PC-9 (cell line): ENCODE measurements around the gene SLC25A51. TPM values are rescaled to one million over a fixed set of nuclear protein-coding genes. Genes with fewer than 3 reads are reported as not detected.
A peak's percentile ranks its signal among the peaks of the same experiment; 100 is the strongest.

ENCODE experiments used
- BruUV-seq: library from RNA; stranded (reverse); fragments of 400-500 nt; replicated peaks from 2 replicates; lab custom pipeline; 2021; lab: Mats Ljungman, UMichigan
- CTCF ChIA-PET: fragments of 300-600 bp; sonication (Branson Sonifier 250); formaldehyde crosslinking; loops from one replicate; lab custom pipeline; 2022; ENCODE audit warnings: antibody characterized with exemption; lab: Charles Lee
- POLR2A ChIA-PET: fragments of 300-600 bp; sonication (Branson Sonifier 250); formaldehyde crosslinking; loops from one replicate; lab custom pipeline; 2022; ENCODE audit warnings: antibody characterized with exemption; ENCODE audit not compliant: unreplicated experiment; lab: Charles Lee
- DNase-seq, 2 experiments: peaks; one replicate each; pipeline versions ENCODE4 v3.0.0 to v3.0.0-alpha.2; 2015 to 2022; ENCODE audit warnings: mixed read lengths in 1 of 2
- H2AFZ ChIP-seq: fragments of 200-600 bp; sonication (generic); 2 replicates; pipeline ENCODE4 v1.8.1; 2017; ENCODE audit warnings: antibody characterized with exemption
- H3F3A ChIP-seq: fragments of 200-600 bp; sonication (generic); 2 replicates; pipeline ENCODE4 v1.8.1; 2017; ENCODE audit warnings: antibody characterized with exemption, mild to moderate bottlenecking, low read depth; ENCODE audit not compliant: insufficient read depth
- H3K27ac ChIP-seq: fragments of 200-600 bp; sonication (generic); 2 replicates; pipeline ENCODE4 v1.6.1; 2016; ENCODE audit warnings: mixed run types
- H3K27me3 ChIP-seq: fragments of 200-600 bp; sonication (generic); 2 replicates; pipeline ENCODE4 v1.6.1; 2016; ENCODE audit warnings: low read depth, mixed run types; ENCODE audit not compliant: insufficient read depth
- H3K36me3 ChIP-seq: fragments of 200-600 bp; sonication (generic); 2 replicates; pipeline ENCODE4 v1.6.1; 2016; ENCODE audit warnings: low read depth, mixed run types
- H3K4me1 ChIP-seq: fragments of 200-600 bp; sonication (generic); replicated peaks from 2 replicates; pipeline ENCODE4 v1.6.1; 2016; ENCODE audit warnings: mixed run types; ENCODE audit not compliant: insufficient read depth
- H3K4me2 ChIP-seq: fragments of 200-600 bp; sonication (generic); 2 replicates; pipeline ENCODE4 v1.6.1; 2017; ENCODE audit warnings: mixed run types
- H3K4me3 ChIP-seq: fragments of 200-600 bp; sonication (generic); 2 replicates; pipeline ENCODE4 v1.6.1; 2016; ENCODE audit warnings: mixed run types
- H3K79me2 ChIP-seq: fragments of 200-600 bp; sonication (generic); 2 replicates; pipeline ENCODE4 v1.6.1; 2017; ENCODE audit warnings: low read depth, mixed run types
- H3K9me2 ChIP-seq: fragments of 200-600 bp; sonication (generic); 2 replicates; pipeline ENCODE4 v1.8.1; 2017; ENCODE audit warnings: mild to moderate bottlenecking; ENCODE audit not compliant: insufficient read depth
- H3K9me3 ChIP-seq: fragments of 200-600 bp; sonication (generic); 2 replicates; pipeline ENCODE4 v1.8.1; 2016; ENCODE audit warnings: low read depth; ENCODE audit not compliant: insufficient read depth
- H4K20me1 ChIP-seq: fragments of 200-600 bp; sonication (generic); 2 replicates; pipeline ENCODE4 v1.8.1; 2017; ENCODE audit not compliant: insufficient read depth
- EZH2 ChIP-seq: fragments of 200-600 bp; sonication (generic); IDR thresholded peaks from 2 replicates; pipeline ENCODE4 v1.8.0; 2017; ENCODE audit warnings: antibody characterized with exemption, low read depth
- intact Hi-C: fragments of 100-400 bp; cut with micrococcal nuclease; formaldehyde crosslinking; loops from one replicate; pipeline ENCODE4 v1.10.0; 2022; ENCODE audit not compliant: unreplicated experiment
- total RNA-seq: library from RNA; stranded (reverse); gene quantifications from 2 replicates; pipeline ENCODE4 v1.2.3, GENCODE V29; 2021
- TF ChIP-seq, protein P1 (sequence below): fragments of 200-600 bp; sonication (generic); conservative IDR thresholded peaks from 2 replicates; pipeline ENCODE4 v1.6.1; 2017; ENCODE audit warnings: mixed run types, antibody characterized with exemption, mild to moderate bottlenecking, moderate library complexity

SLC25A51 gene
- total RNA-seq, 1 experiment from 2014 or later: 14.9 TPM

DNA sequence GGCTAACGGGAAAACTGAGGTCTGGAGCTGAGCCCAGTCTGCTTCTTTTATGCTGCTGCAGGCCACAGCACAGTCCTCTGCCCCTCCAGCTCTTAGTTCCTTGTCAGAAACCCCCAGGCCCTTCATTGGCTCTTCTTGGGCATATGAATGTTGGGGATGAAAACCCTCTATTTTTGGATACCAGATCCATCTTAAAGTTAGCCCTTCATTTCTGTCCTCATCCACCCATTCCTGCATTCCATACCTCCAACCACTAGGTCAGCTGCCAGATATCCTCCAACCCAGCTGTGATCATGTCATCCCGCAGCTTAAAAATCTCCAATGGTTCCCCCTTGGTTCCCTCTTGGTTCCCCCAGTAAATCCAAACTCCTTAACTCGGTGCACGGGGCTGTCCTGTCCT, 1.8 kb upstream of the SLC25A51 start:
- CTCF ChIA-PET: no interaction called here

DNA sequence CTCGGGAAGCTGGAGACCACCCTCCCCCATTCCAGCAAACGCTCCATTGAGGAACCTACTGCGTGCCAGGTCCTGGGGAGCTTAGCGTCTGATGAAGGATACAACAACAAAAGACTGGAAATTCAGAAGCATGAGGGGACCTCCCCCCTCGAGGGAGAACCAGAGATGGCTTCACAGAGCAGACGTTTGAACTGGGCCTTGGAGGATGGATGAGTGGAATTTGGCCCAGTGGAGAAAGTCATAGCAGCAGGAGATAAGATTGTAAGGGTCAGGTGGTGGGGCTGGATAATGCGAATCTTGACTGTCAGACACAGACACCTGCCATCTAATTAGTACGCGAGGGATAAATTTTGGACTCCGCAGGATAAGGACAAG, 1.2 kb upstream of the SLC25A51 start:
- intact Hi-C loops: loop anchor here (2.0 to 10.0 kb wide), 3 partner anchors 164 to 458 kb away; partner anchors contain the start of genes POLR1E and SHB
- ChIA-PET CTCF (no interaction called here), POLR2A (no interaction called here)
- H3K27ac ChIP-seq: no peak overlapping the region
- H4K20me1 ChIP-seq: no peaks in the 10 kb centered on the region; the same call in 1 of the 2 replicates
- no peaks in the 10 kb centered on the region for H3K9me3 ChIP-seq
- H3K36me3 ChIP-seq: no peaks in the 10 kb centered on the region
- H3K4me1 ChIP-seq: peaks cover 29% of the 10 kb centered on the region
- no peaks in the 10 kb centered on the region for H3K9me2 ChIP-seq
- H3F3A ChIP-seq: peaks cover 19% of the 10 kb centered on the region; the same call in 1 of the 2 replicates
- BruUV-seq: no TSS peak
- peak overlapping the region; percentile 95; the same call in 1 of the 2 replicates for H3K4me2 ChIP-seq
- no peak overlapping the region for H3K4me3 ChIP-seq
- TF ChIP-seq, protein P1, sequence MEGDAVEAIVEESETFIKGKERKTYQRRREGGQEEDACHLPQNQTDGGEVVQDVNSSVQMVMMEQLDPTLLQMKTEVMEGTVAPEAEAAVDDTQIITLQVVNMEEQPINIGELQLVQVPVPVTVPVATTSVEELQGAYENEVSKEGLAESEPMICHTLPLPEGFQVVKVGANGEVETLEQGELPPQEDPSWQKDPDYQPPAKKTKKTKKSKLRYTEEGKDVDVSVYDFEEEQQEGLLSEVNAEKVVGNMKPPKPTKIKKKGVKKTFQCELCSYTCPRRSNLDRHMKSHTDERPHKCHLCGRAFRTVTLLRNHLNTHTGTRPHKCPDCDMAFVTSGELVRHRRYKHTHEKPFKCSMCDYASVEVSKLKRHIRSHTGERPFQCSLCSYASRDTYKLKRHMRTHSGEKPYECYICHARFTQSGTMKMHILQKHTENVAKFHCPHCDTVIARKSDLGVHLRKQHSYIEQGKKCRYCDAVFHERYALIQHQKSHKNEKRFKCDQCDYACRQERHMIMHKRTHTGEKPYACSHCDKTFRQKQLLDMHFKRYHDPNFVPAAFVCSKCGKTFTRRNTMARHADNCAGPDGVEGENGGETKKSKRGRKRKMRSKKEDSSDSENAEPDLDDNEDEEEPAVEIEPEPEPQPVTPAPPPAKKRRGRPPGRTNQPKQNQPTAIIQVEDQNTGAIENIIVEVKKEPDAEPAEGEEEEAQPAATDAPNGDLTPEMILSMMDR: no peak
- TF ChIP-seq EZH2: no peak
- no peaks in the 10 kb centered on the region for H3K27me3 ChIP-seq
- no peak for DNase-seq
- no peak overlapping the region for H2AFZ ChIP-seq
- H3K79me2 ChIP-seq: peaks cover 22% of the 10 kb centered on the region; the same call in 1 of the 2 replicates

More for the DNA sequence above, 1.8 kb upstream of the SLC25A51 start:
- DNase-seq: no peak
- Histone ChIP-seq H3K27ac (no peak overlapping the region), H3K27me3 (no peaks in the 10 kb centered on the region), H3F3A (peaks cover 21% of the 10 kb centered on the region; the same call in 1 of the 2 replicates), H3K4me2 (no peak overlapping the region), H3K4me3 (no peak overlapping the region), H3K9me2 (no peaks in the 10 kb centered on the region), H2AFZ (no peak overlapping the region), H4K20me1 (no peaks in the 10 kb centered on the region; the same call in 1 of the 2 replicates), H3K36me3 (no peaks in the 10 kb centered on the region), H3K4me1 (peaks cover 29% of the 10 kb centered on the region), H3K9me3 (no peaks in the 10 kb centered on the region), H3K79me2 (peaks cover 22% of the 10 kb centered on the region; the same call in 1 of the 2 replicates)
- intact Hi-C loops: loop anchor here (2.0 to 10.0 kb wide), 3 partner anchors 163 to 457 kb away; partner anchors contain the start of genes POLR1E and SHB
- no TSS peak for BruUV-seq
- POLR2A ChIA-PET: no interaction called here
- no peak for TF ChIP-seq EZH2
- TF ChIP-seq, protein P1: no peak

DNA sequence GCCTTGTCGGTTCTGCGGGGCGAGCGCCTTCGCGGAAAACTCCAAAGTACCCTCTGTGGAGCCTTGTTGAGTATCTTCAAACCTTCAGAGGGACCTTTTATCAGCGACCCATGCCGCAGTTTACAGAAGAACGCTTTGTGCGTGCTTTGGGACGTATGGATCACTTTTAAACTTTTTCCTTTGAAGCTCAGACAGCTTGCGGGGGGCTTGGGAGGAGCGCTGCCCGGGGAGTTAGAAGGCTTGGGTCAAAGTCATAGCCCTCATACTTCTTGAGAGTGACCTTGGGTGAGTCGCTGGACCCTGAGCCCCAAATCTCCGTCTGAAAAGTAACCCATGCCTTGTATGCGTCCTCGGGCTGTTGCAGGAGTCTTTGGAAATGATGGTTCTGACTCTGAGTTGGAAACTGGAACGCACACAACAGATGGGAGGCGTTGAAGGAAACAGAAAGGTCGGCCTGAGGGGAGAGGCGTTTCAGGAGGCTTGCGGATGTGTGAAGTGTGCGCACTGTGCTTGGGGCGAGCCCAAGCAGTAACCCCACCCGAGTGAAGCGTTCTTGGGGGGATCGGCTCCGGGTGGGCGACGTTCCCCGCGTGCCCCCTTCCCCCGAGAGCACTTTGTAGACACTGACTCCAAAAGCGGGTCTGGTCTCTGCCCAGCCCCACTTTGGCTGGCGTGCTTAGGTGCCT, 661 bp upstream of the SLC25A51 start:
- Histone ChIP-seq H2AFZ (no peak overlapping the region), H3F3A (peaks cover 14% of the 10 kb centered on the region; the same call in 1 of the 2 replicates), H4K20me1 (no peaks in the 10 kb centered on the region; the same call in 1 of the 2 replicates), H3K4me3 (peak overlapping the region; percentile 76; the same call in 1 of the 2 replicates), H3K27ac (peak overlapping the region; percentile 42), H3K79me2 (peaks cover 22% of the 10 kb centered on the region; the same call in 1 of the 2 replicates), H3K27me3 (no peaks in the 10 kb centered on the region), H3K9me2 (no peaks in the 10 kb centered on the region), H3K36me3 (no peaks in the 10 kb centered on the region), H3K4me2 (peak overlapping the region; percentile 95), H3K4me1 (peaks cover 25% of the 10 kb centered on the region), H3K9me3 (no peaks in the 10 kb centered on the region)
- intact Hi-C loops: loop anchor here (2.0 to 10.0 kb wide), 6 partner anchors 157 to 498 kb away; partner anchors contain the start of genes POLR1E and SHB
- TF ChIP-seq, protein P1: peak; percentile 37
- TF ChIP-seq EZH2: no peak
- DNase-seq: no peak
- ChIA-PET POLR2A (no interaction called here), CTCF (no interaction called here)
- BruUV-seq: TSS peak; percentile 42
